Lung microvascular endothelial cell (primary cell): ENCODE measurements around the gene COQ8A. TPM values are rescaled to one million over a fixed set of nuclear protein-coding genes. Genes with fewer than 3 reads are reported as not detected.

ENCODE experiments used
- DNase-seq, 2 donors: peaks; one replicate each; pipeline versions ENCODE4 v3.0.0 to v3.0.0-alpha.2; 2010; ENCODE audit warnings: low read depth in 2 of 2
- total RNA-seq: library from RNA; depleted of rRNA; stranded (reverse); fragments of >200 nt; gene quantifications from 2 replicates; pipeline ENCODE4 v1.2.1, GENCODE V29; 2014

COQ8A gene
- total RNA-seq, 1 donor from 2014 or later: 33.3 TPM

DNA sequence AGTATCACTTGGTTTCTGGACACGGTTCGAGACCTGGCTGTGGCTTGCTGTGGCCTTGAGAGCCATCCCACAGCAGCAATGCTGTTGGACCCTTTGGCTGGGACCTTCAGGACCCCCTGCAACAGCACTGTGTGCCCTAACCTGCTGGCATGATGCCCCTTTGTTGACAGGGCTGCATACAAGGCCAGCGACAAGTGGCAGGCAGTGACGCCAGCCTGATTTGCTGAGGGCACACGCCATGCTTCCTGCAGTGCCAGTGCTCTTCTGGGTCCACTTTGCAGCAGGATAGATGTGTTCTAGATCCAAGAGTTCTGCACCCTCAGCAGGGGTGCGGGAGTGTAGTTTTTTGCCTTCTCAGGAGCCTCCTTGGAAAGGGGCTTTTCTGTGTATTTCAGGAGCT is 32.8 kb downstream of the COQ8A start:
- no peak for DNase-seq

- no peak for DNase-seq
These were observed 33.3 kb downstream of the COQ8A start for GRCh38 chr1:226973371-226973897.

DNA sequence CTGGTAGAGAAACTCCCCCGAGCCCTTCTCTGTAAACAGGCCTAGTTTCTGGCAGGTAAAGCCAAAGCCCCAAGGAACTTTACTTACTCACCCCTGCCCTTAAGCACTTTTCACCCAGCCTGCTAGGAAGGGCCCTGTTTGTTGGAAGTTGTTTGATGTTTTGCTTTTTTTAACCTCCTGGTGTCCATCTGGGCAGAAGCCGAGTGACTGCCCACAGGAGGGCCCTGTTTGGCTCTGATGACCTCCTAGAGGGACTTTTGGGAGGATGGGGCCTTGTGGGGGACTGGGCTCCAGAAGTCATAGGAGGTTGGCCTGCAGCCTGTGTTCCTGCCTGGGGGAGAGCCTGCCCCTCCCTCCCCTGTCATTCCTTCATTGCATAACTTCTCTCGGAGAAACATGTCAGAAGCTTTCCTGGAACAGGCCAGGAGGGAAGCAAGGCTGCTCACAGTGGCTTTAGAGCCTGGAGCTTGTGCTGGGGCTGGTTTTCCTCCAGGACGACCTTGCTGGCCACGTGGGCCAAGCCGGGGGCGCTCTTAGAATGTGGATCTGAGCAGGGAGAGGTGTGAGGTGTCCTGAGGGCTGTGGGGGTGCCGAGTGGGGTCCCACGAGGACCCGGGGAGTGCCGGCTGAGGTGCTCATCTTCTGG is 33.9 kb downstream of the COQ8A start:
- DNase-seq: no peak

DNA sequence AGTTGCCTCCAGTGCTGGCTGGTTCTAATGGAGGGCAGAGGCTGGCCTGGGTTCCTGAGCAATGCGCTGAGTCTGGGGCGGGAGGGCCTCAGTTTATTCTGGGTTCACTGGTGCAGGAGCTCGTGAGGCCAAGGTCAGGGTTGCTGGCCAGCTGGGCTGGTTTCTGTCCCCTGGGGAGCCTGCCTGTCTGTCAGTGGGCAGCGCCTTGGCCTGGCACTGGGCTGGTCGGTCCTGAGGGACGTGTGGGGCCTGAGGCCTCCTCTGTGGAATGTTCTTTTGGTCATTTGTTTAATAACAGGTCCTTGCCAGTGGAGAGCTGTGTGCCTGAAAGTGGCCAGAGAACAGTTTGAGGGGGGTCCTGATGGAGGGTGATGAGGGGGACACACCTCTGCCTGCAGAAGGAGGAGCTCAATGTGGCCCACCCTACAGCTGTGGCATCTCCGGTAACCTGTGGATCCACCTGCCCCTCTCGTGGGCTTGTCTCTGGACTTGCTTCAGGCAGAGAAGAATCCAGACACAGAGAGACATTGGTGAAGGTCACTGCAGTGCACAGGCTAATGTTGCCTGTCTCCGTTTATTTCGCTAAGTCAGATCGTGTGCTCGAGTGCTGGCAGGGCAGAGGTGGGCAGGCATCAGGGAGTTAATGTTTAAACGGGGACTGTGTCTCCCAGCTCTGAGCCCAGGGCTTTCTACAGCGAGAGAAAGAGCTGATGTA is 34.6 kb downstream of the COQ8A start:
- DNase-seq: no peak

DNA sequence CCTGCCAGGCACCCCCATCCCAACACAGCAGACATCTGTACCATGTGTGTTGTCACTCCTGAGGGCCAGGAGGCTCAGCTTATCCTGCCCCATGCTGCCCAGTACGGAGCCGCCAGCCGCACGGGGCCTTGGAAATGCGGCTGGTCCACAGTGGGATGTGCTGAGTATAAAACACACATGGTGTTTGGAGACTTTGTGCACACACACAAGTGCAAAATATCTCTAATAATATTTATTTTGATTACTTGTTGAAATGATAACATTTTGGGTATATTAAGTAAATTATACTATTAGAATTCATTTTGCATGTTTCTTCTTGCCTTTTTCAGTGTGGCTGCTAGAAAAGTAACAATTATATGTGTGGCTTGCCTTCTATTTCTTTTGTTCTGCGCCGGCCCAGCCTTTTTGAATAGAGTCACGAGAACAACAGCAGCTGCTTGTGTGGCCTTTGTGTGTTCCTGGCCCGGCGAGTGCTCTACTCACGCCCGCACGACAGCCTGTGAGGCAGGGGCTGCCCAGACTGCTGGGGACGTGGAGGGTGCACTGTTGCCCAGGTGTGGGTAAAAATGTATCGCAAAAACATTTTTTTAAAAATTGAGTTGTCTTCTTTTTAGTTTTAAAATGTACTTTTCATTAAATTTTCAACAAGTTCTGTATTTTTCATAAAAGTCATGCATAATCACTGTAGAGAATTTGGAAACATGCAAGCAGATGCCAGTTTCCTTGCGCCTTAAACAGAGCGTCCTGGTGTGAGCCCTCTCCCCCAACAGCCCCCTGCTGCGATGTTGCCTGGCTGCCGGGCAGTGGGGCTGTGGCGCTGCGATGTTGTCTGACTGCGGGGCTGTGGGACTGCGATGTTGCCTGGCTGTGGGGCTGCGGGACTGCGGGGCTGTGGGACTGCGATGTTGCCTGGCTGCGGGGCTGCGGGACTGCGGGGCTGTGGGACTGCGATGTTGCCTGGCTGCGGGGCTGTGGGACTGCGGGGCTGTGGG is 35.5 kb downstream of the COQ8A start:
- no peak for DNase-seq

DNA sequence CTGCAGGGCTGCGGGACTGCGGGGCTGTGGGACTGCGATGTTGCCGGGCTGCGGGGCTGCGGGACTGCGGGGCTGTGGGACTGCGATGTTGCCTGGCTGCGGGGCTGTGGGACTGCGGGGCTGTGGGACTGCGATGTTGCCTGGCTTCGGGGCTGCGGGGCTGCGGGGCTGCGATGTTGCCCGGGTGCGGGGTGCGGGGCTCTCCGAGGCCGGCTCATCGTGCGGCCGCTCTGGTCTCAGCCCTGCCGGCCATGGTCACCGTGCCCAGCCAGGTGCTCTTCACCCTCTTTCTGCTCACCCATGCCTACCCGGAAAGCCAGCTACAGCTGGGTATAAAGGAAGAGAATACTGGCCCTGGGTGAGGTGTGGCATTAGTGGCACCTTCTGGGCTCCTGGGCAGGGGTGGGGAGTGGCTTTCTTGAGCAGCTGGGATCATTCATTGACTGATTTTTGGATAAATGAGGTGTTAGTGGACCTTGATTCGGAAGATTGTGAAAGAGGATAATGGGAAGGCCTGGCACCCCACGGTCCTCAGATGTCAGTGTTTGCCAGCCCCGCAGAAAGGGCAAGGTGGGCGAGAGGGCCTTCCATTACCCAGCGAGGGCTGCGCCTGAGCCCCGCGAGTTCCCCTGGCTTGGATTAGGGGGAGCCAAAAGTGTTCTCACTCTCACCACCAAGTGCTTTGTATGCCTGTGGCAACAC is 36.3 kb downstream of the COQ8A start:
- DNase-seq: no peak

- no peak for DNase-seq
These were observed 37.0 kb downstream of the COQ8A start for GRCh38 chr1:226976978-226977642.

DNA sequence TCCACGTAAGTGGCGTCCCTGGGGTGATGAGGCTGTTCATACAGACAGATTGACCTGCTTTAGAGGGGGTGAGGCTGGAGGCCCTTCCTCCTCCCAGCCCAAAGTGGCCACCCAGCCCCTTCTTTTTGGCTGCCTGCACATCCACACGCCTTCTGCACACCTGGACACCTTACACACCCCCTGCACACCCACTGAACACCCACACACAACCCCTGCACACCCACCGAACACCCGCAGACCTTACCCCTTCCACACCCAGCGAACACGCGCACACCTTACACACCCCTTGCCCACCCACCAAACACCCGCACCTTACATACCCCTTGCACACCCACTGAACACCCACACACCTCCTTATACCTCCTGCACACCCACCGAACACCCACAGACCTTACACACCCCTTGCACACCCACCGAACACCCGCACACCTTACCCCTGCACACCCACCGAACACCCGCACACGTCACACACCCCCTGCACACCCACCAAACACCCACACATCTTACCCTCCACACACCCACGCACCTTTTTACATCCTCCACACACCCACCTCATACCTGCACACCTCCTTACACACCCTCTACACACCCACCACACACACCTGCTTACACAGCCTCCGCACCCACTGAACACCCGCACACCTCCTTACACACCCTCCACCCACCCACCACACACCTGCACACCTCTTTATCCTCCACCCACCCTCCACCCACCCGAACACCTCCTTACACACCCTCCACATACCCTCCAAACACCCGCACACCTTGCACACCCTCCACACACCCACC is 37.7 kb downstream of the COQ8A start:
- DNase-seq: no peak

DNA sequence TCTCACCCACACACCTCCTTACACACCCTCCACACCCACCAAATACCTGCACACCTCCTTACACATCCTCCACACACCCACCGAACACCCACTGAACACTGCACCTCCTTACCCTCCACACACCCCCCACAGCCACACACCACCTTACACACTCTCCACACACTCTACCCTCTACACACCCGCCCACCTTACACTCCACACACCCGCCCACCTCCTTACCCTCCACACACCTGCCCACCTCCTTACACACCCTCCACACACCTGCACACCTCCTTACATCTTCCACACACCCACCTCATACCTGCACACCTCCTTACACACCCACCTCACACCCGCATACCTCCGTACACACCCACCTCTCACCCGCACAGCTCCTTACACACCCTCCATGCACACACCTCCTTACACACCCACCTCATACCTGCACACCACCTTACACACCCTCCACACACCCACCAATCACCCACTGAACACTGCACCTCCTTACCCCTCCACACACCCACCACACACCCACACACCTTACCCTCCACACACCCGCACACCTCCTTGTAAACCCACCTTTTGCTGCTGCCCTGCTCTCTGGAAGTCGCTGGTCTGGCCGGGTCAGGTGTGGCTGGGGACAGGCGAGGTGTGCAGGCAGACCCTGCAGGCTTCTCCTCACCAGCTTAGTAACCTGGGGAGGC is 38.5 kb downstream of the COQ8A start:
- no peak for DNase-seq

DNA sequence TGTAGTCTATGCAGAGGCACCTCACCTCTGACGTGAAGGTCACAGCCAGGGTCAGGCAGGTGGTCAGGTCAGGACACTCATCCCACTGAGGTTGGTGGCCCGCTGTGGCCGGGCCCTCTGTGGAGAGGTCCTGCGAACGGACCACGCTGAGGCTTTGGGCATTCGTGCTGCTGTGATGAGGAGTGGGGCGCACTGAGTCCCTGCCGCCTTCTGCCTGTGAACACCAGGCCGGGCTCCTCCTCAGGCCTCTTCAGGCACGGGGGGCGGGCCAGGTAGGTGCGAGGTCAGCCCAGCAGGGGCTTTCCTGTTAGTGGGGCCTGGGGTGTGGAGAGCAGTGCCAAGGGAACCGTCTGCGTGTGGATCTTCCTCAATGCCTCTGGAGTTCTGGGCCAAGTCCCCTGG is 39.0 kb downstream of the COQ8A start:
- no peak for DNase-seq

GRCh38 chr1:226979517-226980121 is 39.5 kb downstream of the COQ8A start:
- no peak for DNase-seq

GRCh38 chr1:226980122-226980560 is 40.0 kb downstream of the COQ8A start:
- DNase-seq: no peak

DNA sequence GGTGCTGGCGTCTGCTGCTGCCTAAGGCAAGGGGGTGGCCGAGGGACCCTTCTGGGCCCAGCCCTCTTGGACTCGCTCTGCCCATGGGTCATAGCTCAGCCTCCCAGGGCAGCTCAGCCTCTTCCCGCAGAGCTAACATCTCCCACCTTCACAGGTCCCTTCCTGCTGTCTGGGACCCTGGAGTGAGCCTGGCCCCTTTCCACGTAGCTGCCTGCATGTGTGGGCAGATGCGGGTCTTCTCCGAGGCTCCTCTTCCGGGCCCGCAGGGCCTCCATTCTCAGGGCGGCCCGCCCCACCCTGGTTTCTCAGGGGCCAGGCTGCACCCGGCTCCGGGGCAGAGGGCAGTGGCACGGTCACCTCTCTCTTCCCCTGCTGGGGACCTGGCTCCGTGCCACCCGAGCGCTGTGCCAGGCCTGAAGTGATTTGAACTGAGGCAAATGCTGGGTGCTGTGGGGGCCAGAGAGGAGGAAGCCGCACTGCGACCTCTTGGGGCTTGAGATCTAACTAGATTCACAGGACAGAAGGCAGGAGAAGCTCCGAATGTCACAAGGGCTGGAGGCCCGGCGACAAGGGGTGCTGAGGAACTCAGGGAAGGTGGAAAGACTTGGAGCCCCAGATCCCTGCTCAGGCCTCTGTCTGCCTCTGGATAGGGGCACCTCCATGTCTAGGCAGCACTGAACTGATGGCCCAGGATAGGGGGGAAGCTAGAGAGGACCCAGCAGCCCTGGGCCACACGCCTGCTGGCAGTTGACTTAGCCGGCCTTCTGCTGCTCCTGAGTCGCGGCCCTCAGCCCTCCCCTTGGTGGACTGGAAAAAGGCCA is 40.7 kb downstream of the COQ8A start:
- DNase-seq: no peak

- DNase-seq: no peak
These were observed 41.3 kb downstream of the COQ8A start for GRCh38 chr1:226981386-226981817.

GRCh38 chr1:226981838-226982237 is 41.7 kb downstream of the COQ8A start:
- DNase-seq: no peak

GRCh38 chr1:226982451-226983177 is 42.5 kb downstream of the COQ8A start:
- DNase-seq: no peak
